Measurements from ENCODE around the gene KCNJ6.

Gene KCNJ6

GRCh38 chr21:37565530-37566223 is 350.6 kb downstream of the KCNJ6 start:
- no peak for TF ChIP-seq CTCF (IDR thresholded peaks at IDR 0.05; ENCODE audit: low read length, missing control alignments)
- no peak overlapping the region for H3K4me3 ChIP-seq (replicated peaks; ENCODE audit: low read depth, low read length)
- DNase-seq (ENCODE audit: low read depth), result no peak

- H3K4me3 ChIP-seq (replicated peaks; ENCODE audit: low read depth, low read length), result peak overlapping the region; percentile 55
- no peak for TF ChIP-seq CTCF (IDR thresholded peaks at IDR 0.05; ENCODE audit: low read length, missing control alignments)
- DNase-seq (ENCODE audit: low read depth), result no peak
These were observed 351.2 kb downstream of the KCNJ6 start for GRCh38 chr21:37564924-37565529.

GRCh38 chr21:37564341-37564923 is 351.8 kb downstream of the KCNJ6 start:
- peak overlapping the region; percentile 55 for H3K4me3 ChIP-seq (replicated peaks; ENCODE audit: low read depth, low read length)
- peak; percentile 98 for DNase-seq (ENCODE audit: low read depth)

GRCh38 chr21:37563641-37564340 is 352.5 kb downstream of the KCNJ6 start:
- peak; percentile 95 for DNase-seq (ENCODE audit: low read depth)
- peak; percentile 15 for TF ChIP-seq CTCF (IDR thresholded peaks at IDR 0.05; ENCODE audit: low read length, missing control alignments)
- H3K4me3 ChIP-seq (replicated peaks; ENCODE audit: low read depth, low read length), result peak overlapping the region; percentile 55

More at GRCh38 chr21:37564341-37564923, 351.8 kb downstream of the KCNJ6 start:
- TF ChIP-seq CTCF (IDR thresholded peaks at IDR 0.05; ENCODE audit: low read length, missing control alignments), result no peak

GRCh38 chr21:37562920-37563640 is 353.2 kb downstream of the KCNJ6 start:
- peak overlapping the region; percentile 55 for H3K4me3 ChIP-seq (replicated peaks; ENCODE audit: low read depth, low read length)
- TF ChIP-seq CTCF (IDR thresholded peaks at IDR 0.05; ENCODE audit: low read length, missing control alignments), result no peak
- DNase-seq (ENCODE audit: low read depth), result no peak
